GM19395 (cell line): Measurements from ENCODE around the gene DVL2.

Source experiments
- ATAC-seq: cut with Tn5 transposase; IDR thresholded peaks from one replicate; pipeline ENCODE4 v1.9.1; 2021; ENCODE audit warnings: mild to moderate bottlenecking, moderate library complexity; ENCODE audit not compliant: unreplicated experiment

DVL2 gene

GRCh38 chr17:7238420-7239090 is 4.2 kb upstream of the DVL2 start:
- ATAC-seq, result no peak

GRCh38 chr17:7237761-7238419 is 3.6 kb upstream of the DVL2 start:
- ATAC-seq, result no peak

DNA sequence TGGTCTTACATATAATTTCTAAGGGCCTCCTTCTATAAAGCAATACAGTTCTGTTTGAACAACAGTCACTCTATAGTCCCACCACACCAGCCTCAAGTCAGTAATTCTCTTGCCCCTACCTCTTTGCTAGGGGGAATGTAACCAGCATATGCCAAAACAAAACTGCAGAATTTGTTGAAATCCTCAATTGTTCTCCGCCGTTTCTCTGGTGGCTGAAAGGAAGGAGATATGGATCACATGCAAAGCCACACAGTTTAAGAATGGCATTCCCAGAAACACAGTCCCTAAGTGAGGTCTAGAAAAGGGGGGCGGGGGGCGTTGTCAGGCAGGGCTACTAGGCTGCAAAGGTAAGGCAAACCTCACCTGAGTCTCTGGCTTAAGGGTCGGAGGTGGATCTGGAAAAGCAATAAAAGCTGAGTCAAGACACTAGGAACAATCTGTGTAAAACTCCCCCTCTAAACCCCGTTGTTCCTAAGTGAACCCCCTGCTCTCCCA is 3.0 kb upstream of the DVL2 start:
- no peak for ATAC-seq

- no peak for ATAC-seq
Measured at GRCh38 chr17:7236808-7237207, 2.5 kb upstream of the DVL2 start.

DNA sequence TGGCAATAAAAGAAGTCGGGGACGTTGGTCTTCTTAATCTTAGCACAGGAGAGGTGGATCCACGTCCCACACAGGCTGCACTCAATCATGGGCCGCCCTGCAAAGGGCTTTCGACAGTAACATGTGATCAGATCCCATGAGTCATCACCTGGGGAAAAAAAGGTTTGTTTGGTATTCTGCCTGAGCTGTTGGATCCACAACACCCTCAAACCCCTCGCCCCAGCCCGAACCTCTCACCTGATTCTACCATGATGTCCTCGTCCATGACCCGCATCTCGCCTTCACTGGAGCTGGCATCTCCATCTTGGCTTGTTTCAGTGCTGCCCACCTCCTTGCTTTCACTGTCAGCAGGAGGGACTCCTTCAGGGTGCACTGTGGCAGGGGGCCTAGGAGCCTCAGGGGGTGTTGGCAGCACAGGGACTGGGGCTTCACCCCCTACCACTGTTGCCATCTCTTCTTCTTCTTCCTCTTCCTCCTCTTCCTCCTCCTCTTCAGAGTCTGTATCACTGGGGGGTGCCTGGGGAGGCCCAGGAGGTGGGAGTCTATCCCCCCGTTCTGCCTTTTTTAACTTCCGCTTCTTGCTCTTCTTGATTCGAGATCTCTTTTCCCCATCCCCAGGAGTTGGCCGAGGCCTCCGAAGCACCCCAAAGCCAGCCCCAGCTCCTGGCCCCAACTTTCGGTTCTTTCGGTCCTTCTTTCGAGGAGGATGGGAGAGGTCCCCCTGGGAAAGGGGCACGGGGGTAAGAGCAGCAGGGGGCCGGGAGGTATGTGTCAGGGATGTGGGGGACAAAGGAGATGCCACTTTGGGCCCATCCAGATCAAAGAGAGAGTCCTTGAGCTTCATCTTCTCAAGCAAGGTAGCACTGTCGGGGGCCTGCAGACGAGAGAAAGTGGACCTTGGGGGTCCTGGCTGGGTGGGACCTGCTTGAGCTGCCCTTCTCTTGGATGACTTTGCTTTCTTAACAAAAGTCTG is 1.7 kb upstream of the DVL2 start:
- no peak for ATAC-seq

DNA sequence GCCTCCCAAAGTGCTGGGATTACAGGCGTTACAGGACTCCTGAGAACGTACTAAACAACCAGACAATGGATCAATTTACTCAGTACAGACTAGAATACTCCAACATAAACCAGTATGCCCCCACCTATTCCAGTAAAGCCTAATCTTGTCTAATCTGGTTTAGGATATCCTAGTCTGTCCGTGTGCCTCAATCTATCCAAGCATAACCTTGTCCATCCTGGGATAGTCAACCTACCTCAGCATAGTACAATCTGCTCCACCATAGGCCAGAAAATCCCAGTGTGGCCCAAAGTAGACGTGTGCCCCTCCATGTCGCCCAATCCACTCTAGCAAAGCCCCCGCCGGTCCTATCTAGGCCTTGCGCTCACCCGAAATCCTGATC is 625 bp downstream of the DVL2 start:
- no peak for ATAC-seq

GRCh38 chr17:7232114-7232513 is 2.2 kb downstream of the DVL2 start:
- no peak for ATAC-seq

GRCh38 chr17:7229504-7229903 is 4.8 kb downstream of the DVL2 start:
- ATAC-seq, result no peak

GRCh38 chr17:7228920-7229319 is 5.4 kb downstream of the DVL2 start:
- ATAC-seq, result no peak

GRCh38 chr17:7226721-7227710 is 7.3 kb downstream of the DVL2 start:
- no peak for ATAC-seq

GRCh38 chr17:7225711-7226331 is 8.5 kb downstream of the DVL2 start:
- no peak for ATAC-seq

- no peak for ATAC-seq
Measured at GRCh38 chr17:7224661-7225111, 9.6 kb downstream of the DVL2 start.

- no peak for ATAC-seq
Measured at GRCh38 chr17:7224110-7224509, 10.2 kb downstream of the DVL2 start.

DNA sequence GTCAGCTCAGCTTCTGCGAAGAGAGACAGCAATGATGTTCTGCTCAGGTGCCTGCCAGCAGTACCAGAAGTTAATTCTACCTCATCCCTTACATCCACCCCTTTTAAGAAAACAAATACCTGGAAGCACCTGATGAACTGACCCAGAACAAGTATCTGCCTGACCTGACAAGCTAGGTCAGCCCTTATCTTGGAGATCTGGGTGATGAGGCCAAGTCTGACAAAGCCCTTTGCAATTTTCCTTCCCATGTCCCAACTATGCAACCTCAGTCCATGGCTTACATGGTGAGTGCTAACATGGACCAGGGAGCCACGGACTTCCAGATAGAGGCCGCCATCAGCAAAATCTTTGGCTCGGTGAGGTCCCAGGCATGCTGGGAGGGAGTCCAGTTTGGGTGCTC is 10.9 kb downstream of the DVL2 start:
- ATAC-seq, result no peak

GRCh38 chr17:7222972-7223292 is 11.4 kb downstream of the DVL2 start:
- no peak for ATAC-seq

- ATAC-seq, result no peak
Measured at GRCh38 chr17:7222093-7222971, 12.0 kb downstream of the DVL2 start.

DNA sequence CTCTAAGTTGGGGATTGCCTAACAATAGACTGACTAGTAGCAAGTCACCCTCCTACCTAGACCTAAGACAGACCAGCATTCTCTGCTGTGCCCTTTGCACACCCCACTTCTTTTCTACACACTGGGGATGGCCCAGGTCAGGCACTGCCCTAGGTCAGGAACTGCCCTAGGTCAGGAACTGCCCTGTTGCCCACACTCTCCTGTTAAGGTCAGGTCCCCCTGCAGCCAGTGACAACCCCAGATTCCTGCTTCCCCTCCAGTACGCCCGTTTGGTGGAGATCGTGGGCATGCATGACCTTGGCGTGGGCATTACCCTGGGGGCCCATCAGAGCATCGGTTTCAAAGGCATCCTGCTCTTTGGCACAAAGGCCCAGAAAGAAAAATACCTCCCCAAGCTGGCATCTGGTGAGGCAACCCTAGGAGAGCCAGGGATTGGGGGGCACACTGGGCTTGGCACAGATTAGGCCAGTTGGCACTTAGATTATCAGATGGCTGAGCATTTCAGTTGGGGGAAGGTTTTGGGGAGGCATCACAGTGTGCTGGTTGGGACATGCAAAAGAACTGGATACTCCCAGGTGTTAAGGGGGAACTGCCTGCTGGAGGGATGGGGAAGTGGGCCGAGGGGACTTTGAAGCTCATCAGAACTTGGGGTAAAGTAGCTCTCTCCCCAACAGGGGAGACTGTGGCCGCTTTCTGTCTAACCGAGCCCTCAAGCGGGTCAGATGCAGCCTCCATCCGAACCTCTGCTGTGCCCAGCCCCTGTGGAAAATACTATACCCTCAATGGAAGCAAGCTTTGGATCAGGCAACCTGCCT is 12.8 kb downstream of the DVL2 start:
- no peak for ATAC-seq
